ENCODE data around the gene ELMO1. TPM values are rescaled to one million over a fixed set of nuclear protein-coding genes. Genes with fewer than 3 reads are reported as not detected.

ELMO1 gene
- polyA plus RNA-seq, 2 of the 4 experiments (the other 2 are of a cell fraction): 2.3 to 6.1 TPM

DNA sequence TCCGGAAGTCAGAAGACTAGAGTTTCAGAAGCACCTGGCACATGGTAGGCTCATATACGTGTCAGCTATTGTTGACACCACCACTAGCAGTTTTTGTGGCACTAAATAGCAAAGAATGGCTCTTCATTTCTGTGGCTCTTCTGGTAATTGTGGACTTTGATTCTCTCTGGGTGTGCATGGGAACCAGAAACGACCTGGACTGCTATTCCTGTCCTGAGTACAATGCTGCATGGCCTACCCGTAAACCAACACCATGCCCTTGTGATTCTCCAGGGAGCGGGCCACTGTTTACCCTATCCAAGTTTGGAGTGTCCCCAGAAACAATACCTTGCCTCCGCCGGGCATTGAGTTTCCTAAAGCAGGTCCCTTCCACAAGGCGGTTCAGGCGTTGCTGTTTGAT, 561.4 kb downstream of the ELMO1 start:
- Histone ChIP-seq H3K4me1 (no peaks in the 10 kb centered on the region), H3K4me3 (no peak overlapping the region), H3K9me3 (no peaks in the 10 kb centered on the region), H3K27ac (no peak overlapping the region), H3K4me2 (no peak overlapping the region)
- no peak for DNase-seq (ENCODE audit: low read depth in 1 of 2, low spot score in 1 of 2)
- WGBS (ENCODE audit: missing lambda C conversion rate): 57% methylated on average over 9 of the region's 9 CpGs
- ChIA-PET CTCF (interaction anchor here (0.6 to 1.5 kb wide), 3 partner anchors 117 to 399 kb away, joined by 3 to 6 read pairs (median 4); no protein-coding TSS in a partner anchor), POLR2A (no interaction called here)
- ATAC-seq: no peak
- TF ChIP-seq, protein P1, sequence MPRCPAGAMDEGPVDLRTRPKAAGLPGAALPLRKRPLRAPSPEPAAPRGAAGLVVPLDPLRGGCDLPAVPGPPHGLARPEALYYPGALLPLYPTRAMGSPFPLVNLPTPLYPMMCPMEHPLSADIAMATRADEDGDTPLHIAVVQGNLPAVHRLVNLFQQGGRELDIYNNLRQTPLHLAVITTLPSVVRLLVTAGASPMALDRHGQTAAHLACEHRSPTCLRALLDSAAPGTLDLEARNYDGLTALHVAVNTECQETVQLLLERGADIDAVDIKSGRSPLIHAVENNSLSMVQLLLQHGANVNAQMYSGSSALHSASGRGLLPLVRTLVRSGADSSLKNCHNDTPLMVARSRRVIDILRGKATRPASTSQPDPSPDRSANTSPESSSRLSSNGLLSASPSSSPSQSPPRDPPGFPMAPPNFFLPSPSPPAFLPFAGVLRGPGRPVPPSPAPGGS (IDR thresholded peaks at IDR 0.05): no peak
- TF ChIP-seq TFCP2L1 (CRISPR knock-in tag; IDR thresholded peaks at IDR 0.05) (no peak), EHMT2 (IDR thresholded peaks at IDR 0.05; ENCODE audit: low read depth) (no peak), PBX3 (IDR thresholded peaks at IDR 0.05) (no peak), RCOR1 (IDR thresholded peaks at IDR 0.05; ENCODE audit: low read depth, low read length) (no peak), SREBF2 (IDR thresholded peaks at IDR 0.05) (no peak), ELK1 (IDR thresholded peaks at IDR 0.05; ENCODE audit: low read depth, low read length) (no peak), NR3C1 (IDR thresholded peaks at IDR 0.05) (no peak), HOXB13 (CRISPR knock-in tag; IDR thresholded peaks at IDR 0.05; ENCODE audit: low read depth) (no peak), EP300 (IDR thresholded peaks at IDR 0.05) (no peak), CEBPB (IDR thresholded peaks at IDR 0.05) (no peak), HOXA7 (CRISPR knock-in tag; IDR thresholded peaks at IDR 0.05) (no peak), FOXS1 (CRISPR knock-in tag; IDR thresholded peaks at IDR 0.05) (no peak), JUN (IDR thresholded peaks at IDR 0.05) (no peak), FOSL2 (IDR thresholded peaks at IDR 0.05) (no peak), FOSL2 (CRISPR knock-in tag; IDR thresholded peaks at IDR 0.05) (no peak), POLR2AphosphoS2 (conservative IDR thresholded peaks at IDR 0.05; ENCODE audit: low read length) (no peak), MAFK (IDR thresholded peaks at IDR 0.05; ENCODE audit: partially characterized antibody) (no peak)
- no peak for FAIRE-seq

- Histone ChIP-seq H3K9me3 (no peaks in the 10 kb centered on the region), H3K4me2 (no peak overlapping the region), H3K4me3 (no peak overlapping the region), H3K27ac (no peak overlapping the region), H3K4me1 (no peaks in the 10 kb centered on the region)
- POLR2A ChIA-PET: no interaction called here
- ATAC-seq (no peak), FAIRE-seq (no peak), DNase-seq (ENCODE audit: low read depth in 1 of 2, low spot score in 1 of 2) (no peak)
- WGBS (ENCODE audit: missing lambda C conversion rate): 66% methylated on average over 5 of the region's 5 CpGs
- CTCF ChIA-PET: interaction anchor here (1.3 kb wide), 1 partner anchor 131 kb away, joined by 4 read pairs; no protein-coding TSS in a partner anchor
- no peak for TF ChIP-seq E2F6 (IDR thresholded peaks at IDR 0.05; ENCODE audit: borderline replicate concordance, low read depth)
- TF ChIP-seq CHD4 (IDR thresholded peaks at IDR 0.05; ENCODE audit: borderline replicate concordance): no peak
- TF ChIP-seq, protein P2, sequence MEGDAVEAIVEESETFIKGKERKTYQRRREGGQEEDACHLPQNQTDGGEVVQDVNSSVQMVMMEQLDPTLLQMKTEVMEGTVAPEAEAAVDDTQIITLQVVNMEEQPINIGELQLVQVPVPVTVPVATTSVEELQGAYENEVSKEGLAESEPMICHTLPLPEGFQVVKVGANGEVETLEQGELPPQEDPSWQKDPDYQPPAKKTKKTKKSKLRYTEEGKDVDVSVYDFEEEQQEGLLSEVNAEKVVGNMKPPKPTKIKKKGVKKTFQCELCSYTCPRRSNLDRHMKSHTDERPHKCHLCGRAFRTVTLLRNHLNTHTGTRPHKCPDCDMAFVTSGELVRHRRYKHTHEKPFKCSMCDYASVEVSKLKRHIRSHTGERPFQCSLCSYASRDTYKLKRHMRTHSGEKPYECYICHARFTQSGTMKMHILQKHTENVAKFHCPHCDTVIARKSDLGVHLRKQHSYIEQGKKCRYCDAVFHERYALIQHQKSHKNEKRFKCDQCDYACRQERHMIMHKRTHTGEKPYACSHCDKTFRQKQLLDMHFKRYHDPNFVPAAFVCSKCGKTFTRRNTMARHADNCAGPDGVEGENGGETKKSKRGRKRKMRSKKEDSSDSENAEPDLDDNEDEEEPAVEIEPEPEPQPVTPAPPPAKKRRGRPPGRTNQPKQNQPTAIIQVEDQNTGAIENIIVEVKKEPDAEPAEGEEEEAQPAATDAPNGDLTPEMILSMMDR (IDR thresholded peaks at IDR 0.05): no peak
- no peak for TF ChIP-seq BHLHE40 (IDR thresholded peaks at IDR 0.05; ENCODE audit: low read depth, low read length)
- TF ChIP-seq MAX (IDR thresholded peaks at IDR 0.05): no peak
- TF ChIP-seq ZSCAN20 (CRISPR knock-in tag; IDR thresholded peaks at IDR 0.05): no peak
- TF ChIP-seq ESRRA (IDR thresholded peaks at IDR 0.05; ENCODE audit: borderline replicate concordance, low read length): no peak
- TF ChIP-seq, protein P1 (IDR thresholded peaks at IDR 0.05): no peak
- TF ChIP-seq FOSL2 (IDR thresholded peaks at IDR 0.05): no peak
- no peak for TF ChIP-seq FOSL2 (CRISPR knock-in tag; IDR thresholded peaks at IDR 0.05)
- TF ChIP-seq, protein P3, sequence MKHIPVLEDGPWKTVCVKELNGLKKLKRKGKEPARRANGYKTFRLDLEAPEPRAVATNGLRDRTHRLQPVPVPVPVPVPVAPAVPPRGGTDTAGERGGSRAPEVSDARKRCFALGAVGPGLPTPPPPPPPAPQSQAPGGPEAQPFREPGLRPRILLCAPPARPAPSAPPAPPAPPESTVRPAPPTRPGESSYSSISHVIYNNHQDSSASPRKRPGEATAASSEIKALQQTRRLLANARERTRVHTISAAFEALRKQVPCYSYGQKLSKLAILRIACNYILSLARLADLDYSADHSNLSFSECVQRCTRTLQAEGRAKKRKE (CRISPR knock-in tag; IDR thresholded peaks at IDR 0.05; ENCODE audit: low read depth): no peak
- no peak for TF ChIP-seq RARB (CRISPR knock-in tag; IDR thresholded peaks at IDR 0.05)
- TF ChIP-seq SREBF2 (IDR thresholded peaks at IDR 0.05): no peak
- TF ChIP-seq JUN (IDR thresholded peaks at IDR 0.05): no peak
- no peak for TF ChIP-seq ZNF302 (CRISPR knock-in tag; IDR thresholded peaks at IDR 0.05)
- no peak for TF ChIP-seq MAZ (IDR thresholded peaks at IDR 0.05; ENCODE audit: borderline replicate concordance, low read depth, low read length)
- TF ChIP-seq TP53 (CRISPR knock-in tag; IDR thresholded peaks at IDR 0.05): no peak
- no peak for TF ChIP-seq KDM1A (IDR thresholded peaks at IDR 0.05; ENCODE audit: low read depth)
- TF ChIP-seq EHMT2 (IDR thresholded peaks at IDR 0.05; ENCODE audit: low read depth): no peak
Observed at GRCh38 chr7:36884910-36885309, 563.8 kb downstream of the ELMO1 start.

All from A549 (cell line).